T-helper 17 cell (primary cell): ENCODE measurements around the gene TMEM139. TPM values are rescaled to one million over a fixed set of nuclear protein-coding genes. Genes with fewer than 3 reads are reported as not detected.
"Not testable (repeated sequence)": the region's sequence is repeated elsewhere in the genome, so short reads cannot be mapped to it uniquely, and the experiment has no call there.

Source experiments
- ATAC-seq: fragments of 150-1000 bp; cut with Tn5 transposase; 2 replicates; pipeline ENCODE4 v1.10.0; 2021; ENCODE audit warnings: mild to moderate bottlenecking, moderate library complexity
- DNase-seq, 3 donors: peaks; one replicate each; pipeline versions ENCODE4 v3.0.0 to v3.0.0-alpha.2; 2020 to 2021
- H3K9me3 ChIP-seq: one replicate; pipeline ENCODE4 v1.7.0; 2013; ENCODE audit warnings: low read length, mild to moderate bottlenecking; ENCODE audit not compliant: control insufficient read depth, poor library complexity, severe bottlenecking
- H3K27ac Mint-ChIP-seq: one replicate; pipeline ENCODE4 v1.8.0; 2022; ENCODE audit warnings: mild to moderate bottlenecking, moderate library complexity, mixed read lengths
- H3K27me3 Mint-ChIP-seq: one replicate; pipeline ENCODE4 v1.8.0; 2022; ENCODE audit warnings: mixed read lengths
- H3K36me3 Mint-ChIP-seq: one replicate; pipeline ENCODE4 v1.8.0; 2022; ENCODE audit warnings: low read depth, mixed read lengths
- H3K4me1 Mint-ChIP-seq: one replicate; pipeline ENCODE4 v1.8.0; 2022; ENCODE audit warnings: mild to moderate bottlenecking, mixed read lengths
- H3K4me3 Mint-ChIP-seq: one replicate; pipeline ENCODE4 v1.8.0; 2022; ENCODE audit warnings: mild to moderate bottlenecking, moderate library complexity, mixed read lengths
- total RNA-seq, 4 donors: library from RNA in 2 of 4; stranded (reverse) in 2 of 4; gene quantifications; one replicate each; pipeline ENCODE4 v1.2.3 and lab custom pipeline; 2022 to 2026

TMEM139 gene
- total RNA-seq, 2 donors from 2014 or later, result 0.77 to 0.86 TPM

DNA sequence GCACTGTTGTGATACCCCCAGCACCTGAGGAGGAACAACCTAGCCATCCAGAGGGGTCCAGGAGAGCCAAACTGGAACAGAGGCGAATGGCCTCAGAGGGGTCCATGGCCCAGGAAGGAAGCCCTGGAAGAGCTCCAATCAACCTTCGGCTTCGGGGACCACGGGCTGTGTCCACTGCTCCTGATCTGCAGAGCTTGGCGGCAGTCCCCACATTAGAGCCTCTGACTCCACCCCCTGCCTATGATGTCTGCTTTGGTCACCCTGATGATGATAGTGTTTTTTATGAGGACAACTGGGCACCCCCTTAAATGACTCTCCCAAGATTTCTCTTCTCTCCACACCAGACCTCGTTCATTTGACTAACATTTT lies 1.7 kb downstream of the TMEM139 start:
- H3K27ac Mint-ChIP-seq, result peak overlapping the region; percentile 49
- H3K9me3 ChIP-seq, result no peaks in the 10 kb centered on the region
- no peaks in the 10 kb centered on the region for H3K27me3 Mint-ChIP-seq
- H3K36me3 Mint-ChIP-seq, result peaks cover 4% of the 10 kb centered on the region
- no peak overlapping the region for H3K4me3 Mint-ChIP-seq
- DNase-seq (no peak), ATAC-seq (no peak)
- peaks cover 46% of the 10 kb centered on the region for H3K4me1 Mint-ChIP-seq

DNA sequence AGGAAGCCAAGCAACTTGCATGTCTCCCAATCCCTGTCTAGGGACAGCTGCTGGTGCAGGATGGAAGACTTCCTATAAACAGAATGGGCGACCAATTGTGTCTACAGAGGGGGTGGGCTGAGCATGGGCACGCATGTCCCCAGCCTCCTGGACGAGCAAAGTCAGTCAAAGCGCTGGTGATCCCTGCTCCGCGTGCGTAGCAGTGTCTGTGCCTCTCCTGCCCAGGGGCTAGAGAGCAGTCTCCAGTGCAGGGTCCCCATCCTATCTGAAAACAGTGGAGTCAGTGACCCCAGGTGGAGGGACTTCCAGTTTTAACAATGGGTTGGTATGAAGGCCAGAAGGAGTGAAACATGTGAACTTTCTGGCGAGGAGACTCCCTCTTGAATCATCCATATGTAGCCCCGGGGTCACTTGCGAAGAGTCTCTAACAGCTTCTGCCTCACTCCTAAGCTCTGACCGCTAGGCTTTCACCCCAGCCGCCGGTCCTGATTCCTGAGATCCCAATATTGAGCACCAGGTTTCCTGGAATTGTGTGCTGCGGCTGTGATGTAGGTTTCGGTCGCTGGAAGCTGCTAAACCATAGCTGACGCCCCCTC lies 2.7 kb downstream of the TMEM139 start:
- H3K27me3 Mint-ChIP-seq, result no peaks in the 10 kb centered on the region
- peak overlapping the region; percentile 49 for H3K27ac Mint-ChIP-seq
- no peaks in the 10 kb centered on the region for H3K9me3 ChIP-seq
- DNase-seq, result no peak
- H3K4me3 Mint-ChIP-seq, result peak overlapping the region; percentile 96
- ATAC-seq, result no peak
- H3K4me1 Mint-ChIP-seq, result peaks cover 51% of the 10 kb centered on the region
- H3K36me3 Mint-ChIP-seq, result peaks cover 5% of the 10 kb centered on the region

DNA sequence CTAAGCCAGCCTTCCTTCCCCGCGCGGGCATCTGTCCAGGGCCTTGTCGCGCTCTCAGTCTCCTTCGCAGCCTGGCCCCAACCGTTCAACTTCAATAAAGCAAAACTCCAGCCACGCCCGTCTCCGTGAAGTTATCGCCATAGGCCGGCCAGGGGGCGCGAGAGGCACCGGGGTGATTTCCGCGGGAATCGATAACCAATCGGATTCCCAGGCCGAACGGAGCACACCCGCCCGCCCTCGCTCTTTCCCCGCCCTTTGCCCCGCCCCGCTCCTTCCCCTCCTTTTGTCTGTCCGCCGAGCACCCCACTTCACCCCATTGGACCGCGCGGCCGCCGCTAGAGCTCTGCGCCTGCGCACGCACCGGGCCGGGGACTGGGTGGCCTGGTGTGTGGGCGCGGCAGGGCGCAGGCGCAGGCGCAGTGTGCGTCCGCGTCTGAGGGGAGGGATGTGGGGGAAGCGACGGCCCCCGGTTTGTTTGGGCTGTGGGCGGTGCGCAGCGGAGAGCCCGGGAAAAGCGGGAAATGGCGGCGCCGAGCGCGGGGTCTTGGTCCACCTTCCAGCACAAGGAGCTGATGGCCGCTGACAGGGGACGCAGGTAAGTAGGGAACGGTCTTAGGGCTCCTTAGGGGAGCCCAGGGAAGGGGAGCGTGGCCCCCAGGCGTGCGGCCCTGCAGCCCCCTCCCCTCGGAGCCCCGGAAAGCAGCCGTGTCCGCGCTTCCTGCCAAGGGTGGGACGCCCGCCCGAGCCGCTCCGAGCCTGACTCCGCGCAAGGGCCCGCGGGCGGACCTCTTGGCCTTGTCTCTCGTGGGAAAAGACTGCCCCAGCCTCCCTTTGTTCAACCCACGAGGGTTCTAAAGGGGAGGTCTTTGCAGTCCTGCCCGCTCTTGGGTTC lies 3.4 kb downstream of the TMEM139 start, which contains the start of gene CASP2:
TSS of gene CASP2 (plus strand) at position 417 of the 892 bp plus-strand sequence. CDS start at position 522, 105 bp downstream.
- Mint-ChIP-seq H3K36me3 (peaks cover 5% of the 10 kb centered on the region), H3K27me3 (no peaks in the 10 kb centered on the region), H3K4me3 (peak within 1 kb of the TSS; percentile 96), H3K27ac (peak within 1 kb of the TSS; percentile 49), H3K4me1 (peaks cover 51% of the 10 kb centered on the region)
- DNase-seq (peak; percentile 99 to 100 (median 100)), ATAC-seq (peak; percentile 96)
- no peaks in the 10 kb centered on the region for H3K9me3 ChIP-seq

DNA sequence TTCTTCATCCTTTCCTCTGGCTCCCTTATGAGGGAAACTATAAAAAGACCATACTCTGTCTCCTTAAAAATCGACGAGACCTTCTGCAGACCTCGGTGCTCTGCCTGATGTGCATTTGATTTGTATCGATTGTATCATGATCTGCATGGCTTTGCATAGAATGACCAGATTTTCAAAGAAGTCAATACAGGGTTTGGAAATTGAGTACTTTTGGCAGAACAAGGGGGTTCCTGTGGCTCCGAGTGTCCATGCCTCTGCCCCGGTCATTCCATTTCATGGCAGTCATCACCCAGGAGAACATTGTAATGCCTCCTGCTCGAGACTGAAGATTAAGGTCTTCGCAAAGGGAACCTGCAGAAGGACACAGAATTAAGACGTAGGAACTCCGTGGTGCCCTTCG lies 4.1 kb downstream of the TMEM139 start:
- Mint-ChIP-seq H3K27ac (peak overlapping the region; percentile 49), H3K4me3 (peak overlapping the region; percentile 96), H3K36me3 (peaks cover 5% of the 10 kb centered on the region), H3K4me1 (peaks cover 45% of the 10 kb centered on the region), H3K27me3 (no peaks in the 10 kb centered on the region)
- no peaks in the 10 kb centered on the region for H3K9me3 ChIP-seq
- ATAC-seq (no peak), DNase-seq (no peak)

DNA sequence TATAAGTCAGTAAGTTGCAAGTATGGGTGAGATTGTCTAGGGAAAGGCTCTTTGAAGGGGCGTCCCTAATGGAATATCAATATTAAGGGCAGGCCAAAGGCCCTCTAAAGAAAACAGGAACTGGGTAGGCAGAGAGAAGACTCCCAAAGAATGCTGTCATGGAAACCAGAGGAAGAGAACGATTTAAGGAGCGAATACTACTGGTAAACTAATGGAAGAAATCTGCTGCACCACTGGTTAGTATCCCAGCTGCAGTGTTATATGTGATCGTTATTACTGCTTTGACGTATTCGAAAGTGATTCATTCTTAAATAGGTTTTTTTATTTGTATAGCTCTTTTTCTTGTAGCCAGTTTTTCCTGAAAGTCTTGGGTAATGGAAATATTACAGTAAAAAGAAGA lies 4.7 kb downstream of the TMEM139 start:
- H3K36me3 Mint-ChIP-seq, result peaks cover 5% of the 10 kb centered on the region
- no peaks in the 10 kb centered on the region for H3K27me3 Mint-ChIP-seq
- H3K27ac Mint-ChIP-seq, result peak overlapping the region; percentile 49
- peak overlapping the region; percentile 96 for H3K4me3 Mint-ChIP-seq
- DNase-seq, result no peak
- no peaks in the 10 kb centered on the region for H3K9me3 ChIP-seq
- ATAC-seq, result no peak
- H3K4me1 Mint-ChIP-seq, result peaks cover 44% of the 10 kb centered on the region

DNA sequence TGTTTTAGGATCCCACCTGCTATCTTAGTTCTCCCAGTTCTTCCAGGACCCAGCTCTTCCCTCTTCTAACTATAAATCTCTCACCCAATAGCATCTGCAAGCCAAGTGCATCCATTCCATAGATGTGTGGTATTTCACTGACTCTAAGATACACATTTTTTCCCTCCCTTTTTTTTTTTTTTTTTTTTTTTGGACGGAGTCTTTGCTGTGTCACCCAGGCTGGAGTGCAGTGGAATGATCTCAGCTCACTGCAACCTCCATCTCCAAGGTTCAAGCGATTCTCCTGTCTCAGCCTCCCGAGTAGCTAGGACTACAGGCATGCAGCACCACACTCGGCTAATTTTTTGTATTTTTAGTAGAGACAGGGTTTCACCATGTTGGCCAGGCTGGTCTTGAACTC lies 5.1 kb downstream of the TMEM139 start:
- ATAC-seq, DNase-seq, H3K27me3 Mint-ChIP-seq, H3K36me3 Mint-ChIP-seq, H3K9me3 ChIP-seq: not testable (repeated sequence)
- Mint-ChIP-seq H3K4me3 (peak overlapping the region; percentile 96), H3K27ac (peak overlapping the region; percentile 49), H3K4me1 (peaks cover 43% of the 10 kb centered on the region)

DNA sequence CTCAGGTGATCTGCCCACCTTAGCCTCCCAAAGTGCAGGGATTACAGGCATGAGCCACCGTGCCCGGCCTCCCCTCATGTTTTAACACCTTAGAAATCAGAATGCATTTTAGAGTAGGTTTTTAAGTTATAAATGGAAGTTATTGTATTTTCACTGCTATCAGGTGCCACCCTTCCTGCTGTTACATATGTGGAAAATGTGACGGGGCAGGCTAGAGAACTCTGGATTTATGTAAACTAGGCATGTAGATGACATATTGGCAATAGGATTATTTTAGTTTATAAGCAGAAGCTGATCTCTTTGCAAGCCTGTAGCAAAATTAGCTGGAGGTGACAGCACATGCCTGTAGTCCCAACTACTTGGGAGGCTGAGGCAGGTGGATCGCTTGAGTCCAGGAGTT lies 5.5 kb downstream of the TMEM139 start:
- Mint-ChIP-seq H3K27me3 (no peaks in the 10 kb centered on the region), H3K27ac (peak overlapping the region; percentile 49), H3K4me3 (peak overlapping the region; percentile 96), H3K36me3 (peaks cover 5% of the 10 kb centered on the region), H3K4me1 (peaks cover 43% of the 10 kb centered on the region)
- DNase-seq (no peak), ATAC-seq (no peak)
- H3K9me3 ChIP-seq, result no peaks in the 10 kb centered on the region

DNA sequence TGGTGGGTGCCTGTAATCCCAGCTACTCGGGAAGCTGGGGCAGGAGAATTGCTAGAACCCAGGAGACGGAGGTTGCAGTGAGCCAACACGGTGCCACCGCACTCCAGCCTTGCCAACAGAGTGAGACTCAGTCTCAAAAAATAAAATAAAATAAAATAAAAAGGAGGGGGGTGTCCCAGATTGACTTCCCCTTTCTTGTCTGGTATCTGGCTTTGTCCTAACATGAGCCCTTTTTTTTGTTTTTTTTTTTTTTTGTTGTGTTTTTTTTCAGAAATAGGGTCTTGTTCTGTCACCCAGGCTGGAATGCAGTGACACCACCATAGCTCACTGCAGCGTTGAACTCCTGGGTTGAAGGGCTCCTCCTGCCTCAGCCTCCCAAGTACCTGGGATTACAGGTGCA lies 8.1 kb downstream of the TMEM139 start:
- peaks cover 51% of the 10 kb centered on the region for H3K4me1 Mint-ChIP-seq
- ATAC-seq (no peak), DNase-seq (no peak)
- peaks cover 11% of the 10 kb centered on the region for H3K36me3 Mint-ChIP-seq
- no peak overlapping the region for H3K4me3 Mint-ChIP-seq
- H3K9me3 ChIP-seq, result no peaks in the 10 kb centered on the region
- no peaks in the 10 kb centered on the region for H3K27me3 Mint-ChIP-seq
- no peak overlapping the region for H3K27ac Mint-ChIP-seq

DNA sequence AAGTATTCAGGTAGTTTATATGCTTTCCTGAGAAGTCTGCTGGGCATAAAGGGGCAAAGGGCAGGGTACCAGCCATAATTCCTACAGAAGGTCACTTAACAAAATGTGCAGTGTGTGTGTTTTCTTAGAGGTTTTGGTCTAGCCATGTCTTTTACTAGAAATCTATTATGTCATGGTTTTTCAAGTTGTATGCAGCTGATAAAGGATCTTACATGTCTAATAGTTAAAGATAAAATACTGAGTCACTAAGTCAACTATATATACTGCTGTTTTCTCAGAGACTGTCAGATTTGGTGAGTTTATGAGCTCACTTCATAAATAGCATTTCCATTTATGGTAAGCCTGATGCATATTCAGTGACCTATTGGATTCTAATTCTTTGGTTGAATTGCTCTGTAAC lies 11.1 kb downstream of the TMEM139 start:
- no peak overlapping the region for H3K4me3 Mint-ChIP-seq
- ATAC-seq, result no peak

DNA sequence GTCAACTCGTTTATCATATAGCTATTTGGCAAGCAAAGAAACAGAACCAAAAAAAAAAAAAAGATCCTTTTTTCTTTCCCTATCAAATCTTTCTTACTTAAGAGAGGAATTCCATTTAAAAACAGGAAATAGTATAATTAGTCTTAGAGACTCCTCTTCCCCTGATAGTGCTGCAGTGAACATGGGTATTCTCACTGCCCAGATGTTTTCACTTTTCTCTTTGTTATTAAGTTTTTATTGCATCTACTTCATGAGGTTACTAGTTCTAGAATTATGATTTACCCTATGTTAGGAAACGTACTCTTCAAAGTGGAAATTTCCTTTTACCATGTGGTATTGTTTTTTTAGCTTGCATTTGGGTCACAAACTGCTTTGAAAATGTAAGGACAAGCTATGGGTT lies 11.9 kb downstream of the TMEM139 start:
- Mint-ChIP-seq H3K4me1 (peaks cover 45% of the 10 kb centered on the region), H3K36me3 (peaks cover 13% of the 10 kb centered on the region), H3K27me3 (no peaks in the 10 kb centered on the region), H3K4me3 (no peak overlapping the region), H3K27ac (peak overlapping the region; percentile 76)
- ATAC-seq, result no peak
- no peaks in the 10 kb centered on the region for H3K9me3 ChIP-seq
- DNase-seq, result no peak

More for the DNA sequence above, 11.1 kb downstream of the TMEM139 start:
- H3K9me3 ChIP-seq, result no peaks in the 10 kb centered on the region
- Mint-ChIP-seq H3K4me1 (peaks cover 49% of the 10 kb centered on the region), H3K27ac (peak overlapping the region; percentile 76), H3K36me3 (peaks cover 15% of the 10 kb centered on the region), H3K27me3 (no peaks in the 10 kb centered on the region)
- no peak for DNase-seq

DNA sequence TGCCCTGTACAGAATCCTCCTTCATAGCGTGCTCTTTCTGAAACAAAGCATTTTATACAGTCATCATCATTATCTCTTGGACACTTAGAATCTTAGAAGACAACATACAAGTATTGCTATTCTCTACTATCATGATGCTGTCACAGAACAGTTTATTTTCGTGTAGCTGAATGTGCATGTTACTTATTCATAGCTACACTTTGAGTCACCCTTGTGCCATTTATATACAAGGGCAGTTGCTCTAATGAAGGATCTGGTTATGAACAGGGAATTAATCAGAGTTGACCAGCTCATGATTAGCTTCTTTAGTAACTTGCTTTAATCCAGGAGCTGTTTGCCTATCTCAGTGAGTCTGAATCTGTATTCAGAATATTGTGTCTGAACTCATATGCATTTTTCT lies 14.6 kb downstream of the TMEM139 start:
- no peaks in the 10 kb centered on the region for H3K9me3 ChIP-seq
- Mint-ChIP-seq H3K36me3 (peaks cover 19% of the 10 kb centered on the region), H3K27ac (peak overlapping the region; percentile 78), H3K4me1 (peaks cover 39% of the 10 kb centered on the region), H3K27me3 (no peaks in the 10 kb centered on the region), H3K4me3 (no peak overlapping the region)
- no peak for ATAC-seq
- no peak for DNase-seq

DNA sequence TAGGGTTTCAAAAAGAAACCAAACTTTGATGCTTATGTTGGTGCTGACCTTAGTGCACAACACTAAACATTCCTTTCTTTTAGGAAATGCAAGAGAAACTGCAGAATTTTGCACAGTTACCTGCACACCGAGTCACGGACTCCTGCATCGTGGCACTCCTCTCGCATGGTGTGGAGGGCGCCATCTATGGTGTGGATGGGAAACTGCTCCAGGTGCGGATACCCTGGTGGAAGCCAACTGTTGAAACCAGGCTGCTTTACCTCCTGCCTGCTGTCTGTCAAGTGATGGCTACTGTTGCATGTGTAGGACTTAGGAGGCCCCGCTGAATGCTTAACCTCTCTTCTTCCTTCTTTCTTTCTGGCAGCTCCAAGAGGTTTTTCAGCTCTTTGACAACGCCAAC lies 15.1 kb downstream of the TMEM139 start:
- Mint-ChIP-seq H3K27ac (peak overlapping the region; percentile 78), H3K27me3 (no peaks in the 10 kb centered on the region), H3K4me3 (no peak overlapping the region), H3K36me3 (peaks cover 19% of the 10 kb centered on the region), H3K4me1 (peaks cover 42% of the 10 kb centered on the region)
- H3K9me3 ChIP-seq, result no peaks in the 10 kb centered on the region
- ATAC-seq (peak; percentile 99), DNase-seq (peak; percentile 22 to 65 (median 44))

DNA sequence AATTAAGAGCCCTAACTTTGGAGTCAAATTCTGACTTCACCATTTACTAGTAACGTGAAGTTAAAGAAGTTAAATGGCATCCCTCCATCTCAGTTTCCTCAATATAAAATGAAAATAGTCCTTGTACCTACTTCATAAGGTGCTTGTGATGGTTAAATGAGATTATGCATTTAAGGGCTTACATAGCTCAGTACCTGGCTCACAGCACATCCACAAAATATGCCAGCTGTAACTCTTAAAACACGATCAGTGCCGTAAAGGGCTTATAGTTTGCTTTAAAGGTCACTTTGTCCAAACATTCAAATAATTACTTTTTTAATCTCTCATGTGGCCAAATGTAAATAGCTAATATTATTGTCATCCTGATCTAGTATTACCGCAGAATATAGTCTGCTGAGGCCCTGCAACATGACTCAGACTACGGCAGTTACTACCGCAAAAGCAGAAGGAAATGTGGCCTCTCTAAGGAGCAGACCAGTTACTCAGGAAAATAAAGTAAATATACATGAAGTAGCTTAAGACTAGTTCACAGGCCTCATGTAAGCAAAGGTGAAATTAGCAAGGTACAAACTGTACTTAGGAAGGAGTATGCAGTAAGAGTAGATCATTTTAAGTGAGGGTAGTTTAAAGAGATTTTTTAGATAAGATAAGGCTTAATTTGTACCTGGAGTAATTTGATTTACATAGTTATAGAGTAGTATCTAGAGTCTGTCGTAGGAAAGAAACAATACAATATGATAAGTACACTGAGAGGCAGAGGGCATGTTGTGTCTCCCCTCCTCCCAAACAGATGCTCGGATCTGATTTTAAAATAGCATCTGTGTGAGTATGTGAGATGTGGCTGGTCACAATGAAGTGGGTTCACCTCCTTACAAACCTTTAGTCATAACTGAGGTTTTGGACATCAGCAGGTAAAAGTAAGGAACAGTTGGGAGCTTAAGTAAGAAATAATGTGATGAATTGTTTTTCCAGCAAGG lies 16.5 kb downstream of the TMEM139 start:
- Mint-ChIP-seq H3K27ac (peak overlapping the region; percentile 78), H3K27me3 (no peaks in the 10 kb centered on the region), H3K4me1 (peaks cover 43% of the 10 kb centered on the region), H3K36me3 (peaks cover 21% of the 10 kb centered on the region), H3K4me3 (no peak overlapping the region)
- H3K9me3 ChIP-seq, result no peaks in the 10 kb centered on the region
- DNase-seq (no peak), ATAC-seq (no peak)
